HuH-7 (cell line): ENCODE results near the gene CYP11A1.
"Not testable (repeated sequence)": the region's sequence is repeated elsewhere in the genome, so short reads cannot be mapped to it uniquely, and the experiment has no call there.

Source experiments
- DNase-seq: peaks from one replicate; pipeline ENCODE4 v3.0.0; 2011; ENCODE audit warnings: low spot score

Gene CYP11A1

DNA sequence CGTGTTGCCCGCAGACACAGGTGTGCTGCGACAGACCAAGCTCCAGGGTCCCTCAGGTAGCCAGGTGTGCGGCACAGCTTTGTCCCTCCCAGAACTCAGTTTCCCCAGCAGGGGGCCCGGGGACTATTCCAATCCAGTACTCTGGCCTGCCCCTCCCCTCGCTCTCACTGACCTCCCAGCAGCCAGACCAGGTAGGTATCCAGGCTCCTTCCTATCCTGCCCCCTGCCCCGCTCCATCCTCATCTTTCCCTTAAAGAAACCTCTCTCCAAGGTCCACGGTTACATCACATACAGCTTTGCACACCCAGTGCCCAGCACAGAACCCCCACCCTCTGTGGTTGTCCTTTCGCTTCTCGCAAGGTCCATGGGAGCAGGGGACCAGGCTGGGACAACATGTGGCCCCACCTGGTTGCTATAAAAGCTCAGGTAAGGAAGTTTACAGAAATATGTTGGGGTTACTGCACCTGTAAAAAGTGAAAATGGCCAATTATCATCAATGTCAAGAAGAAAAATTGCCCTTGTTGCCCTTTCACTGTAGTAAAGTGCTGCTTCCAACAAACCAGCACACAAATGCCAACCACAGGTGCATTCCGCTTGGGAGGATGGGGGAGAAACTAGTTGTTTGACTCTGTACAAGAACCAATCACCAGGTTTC is 7.3 kb upstream of the CYP11A1 start:
- peak; percentile 34 for DNase-seq

DNA sequence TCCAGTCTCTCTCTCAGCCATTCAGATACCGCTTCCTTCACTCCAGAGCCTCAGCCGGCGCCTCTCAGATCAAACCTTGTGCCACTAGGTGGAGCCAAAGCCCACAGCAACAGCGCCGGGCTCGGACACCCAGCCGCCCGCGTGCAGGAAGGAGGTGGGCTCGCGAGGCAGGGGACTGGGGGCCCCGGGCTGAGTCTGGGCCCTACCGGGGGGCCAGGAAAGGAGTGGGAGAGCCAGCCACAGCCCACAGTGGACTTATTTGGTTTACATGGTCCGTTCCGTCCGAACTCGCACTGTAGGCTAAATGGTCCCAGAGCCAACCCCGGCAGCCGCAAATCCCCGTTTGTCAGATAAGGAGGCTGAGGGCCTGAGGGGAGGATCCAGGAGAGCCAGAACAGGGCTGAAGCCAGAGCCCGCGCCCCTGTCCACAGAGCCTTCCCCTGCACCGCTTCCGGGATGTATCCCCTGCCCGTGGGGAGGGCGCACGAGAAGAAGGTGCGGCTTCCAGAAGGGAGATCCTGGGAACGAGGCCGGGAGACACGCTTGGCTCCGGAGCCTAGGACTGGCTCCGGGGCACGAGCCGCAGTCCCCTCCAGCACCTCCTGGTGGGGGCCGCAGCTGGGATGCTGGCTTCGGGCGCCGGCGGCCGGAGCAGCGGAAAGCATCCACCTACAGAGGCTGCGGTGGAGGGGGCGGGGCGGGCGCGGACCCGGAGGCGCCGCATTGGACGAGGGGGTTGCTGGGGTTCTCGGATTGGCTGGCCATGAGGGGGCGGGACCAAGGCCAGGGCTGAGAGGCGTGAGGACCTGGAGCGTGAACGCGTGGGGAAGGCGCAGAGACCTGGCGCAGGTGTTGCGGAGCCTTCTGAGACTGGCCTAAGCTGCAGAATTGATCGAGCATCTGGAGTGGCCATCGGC is 6.5 kb upstream of the CYP11A1 start:
- DNase-seq = peak; percentile 99

DNA sequence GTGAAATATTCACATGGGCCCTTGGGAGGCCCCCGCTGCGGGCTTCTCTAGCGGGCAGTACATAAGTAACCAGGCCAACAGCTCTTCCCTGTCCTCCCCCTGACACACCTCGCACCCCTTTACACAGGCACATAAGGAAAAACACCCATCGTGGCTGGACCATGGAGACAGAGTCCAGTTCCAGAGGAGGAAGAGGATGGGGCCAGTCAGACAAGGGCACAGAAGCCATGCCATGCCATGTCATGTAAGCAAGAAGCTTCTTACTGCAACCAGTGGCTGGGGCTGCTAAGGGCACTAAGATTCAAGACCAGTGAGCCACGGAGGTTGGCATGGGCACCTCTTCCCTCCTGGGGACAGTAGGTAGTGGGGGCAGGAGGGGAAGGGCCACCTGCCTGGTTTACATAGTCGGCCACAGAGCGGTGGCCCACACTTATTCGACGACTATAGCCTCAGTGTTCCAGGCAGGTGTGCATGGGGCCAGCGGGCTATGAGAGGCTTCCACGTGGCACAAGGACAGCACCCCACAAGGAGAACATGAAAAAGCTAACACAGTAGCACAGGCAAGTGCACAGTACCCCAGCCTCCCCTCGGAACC is 5.7 kb upstream of the CYP11A1 start:
- DNase-seq = peak; percentile 4

DNA sequence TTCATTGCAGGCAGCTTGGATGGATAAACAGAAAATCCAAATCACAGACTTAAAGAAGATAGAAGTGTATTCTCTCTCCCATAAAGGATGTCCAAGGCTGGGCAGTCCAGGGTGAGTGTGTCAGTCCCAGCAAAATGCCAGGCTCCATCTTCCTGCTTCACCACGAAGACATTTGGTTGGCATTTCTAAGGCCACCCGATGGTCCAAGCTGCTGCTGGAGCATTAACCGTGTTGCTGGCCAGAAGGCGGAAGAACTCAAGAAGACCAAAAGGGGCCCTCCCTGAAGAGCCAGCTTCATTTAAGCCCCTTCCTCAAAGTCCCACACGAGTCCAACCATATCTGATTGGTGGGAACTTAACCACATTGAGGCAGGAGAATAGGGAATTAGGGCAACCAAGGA is 3.0 kb upstream of the CYP11A1 start:
- no peak for DNase-seq

DNA sequence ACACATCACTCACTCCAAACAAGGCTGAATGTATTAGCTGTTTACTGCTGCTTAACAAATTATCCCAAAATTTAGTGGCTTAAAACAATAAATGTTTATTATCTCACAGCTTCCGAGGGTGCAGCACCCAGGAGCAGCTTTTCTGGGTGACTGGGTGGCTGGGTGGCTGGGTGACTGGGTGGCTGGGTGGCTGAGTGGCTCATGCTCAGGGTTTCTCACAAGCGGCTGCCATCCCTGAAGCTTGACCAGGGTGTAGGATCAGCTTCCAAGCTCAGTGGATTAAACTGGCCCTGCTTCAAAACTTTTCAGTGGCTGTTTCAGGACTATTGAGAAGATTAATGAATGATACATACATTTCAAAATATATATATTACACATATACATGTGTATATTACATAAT is 2.3 kb upstream of the CYP11A1 start:
- no peak for DNase-seq

DNA sequence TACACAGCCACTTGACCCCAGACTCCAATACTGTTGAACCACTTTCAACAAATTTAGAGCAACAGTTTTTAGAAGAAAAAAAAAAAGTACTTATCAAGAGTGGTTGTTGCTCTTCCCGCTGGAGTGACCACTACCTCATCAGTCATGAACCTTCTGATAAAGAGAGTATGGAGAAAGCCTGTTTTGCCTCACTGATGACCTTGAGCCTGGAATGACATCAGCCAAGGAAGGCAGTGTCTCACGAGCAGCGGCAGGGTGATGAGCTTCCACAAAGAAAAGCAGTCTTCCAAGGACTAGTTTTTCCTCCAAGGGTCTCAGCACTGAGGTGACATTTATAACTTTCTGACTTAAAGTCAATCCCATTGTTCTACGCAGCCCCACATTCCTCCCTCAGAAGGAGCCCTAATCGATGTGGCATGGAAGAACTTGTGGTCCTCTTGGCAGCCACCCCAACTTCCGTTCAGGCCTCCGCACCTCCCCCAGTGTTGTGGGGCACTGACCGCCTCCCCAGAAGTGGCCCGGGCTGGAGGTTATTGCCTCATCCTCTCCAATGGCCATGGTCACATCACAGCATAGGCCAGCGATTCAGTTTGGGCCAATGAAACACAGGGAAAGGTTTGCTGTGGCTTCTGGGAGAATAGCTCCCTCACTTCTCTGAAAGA is 1.8 kb upstream of the CYP11A1 start:
- DNase-seq = no peak

DNA sequence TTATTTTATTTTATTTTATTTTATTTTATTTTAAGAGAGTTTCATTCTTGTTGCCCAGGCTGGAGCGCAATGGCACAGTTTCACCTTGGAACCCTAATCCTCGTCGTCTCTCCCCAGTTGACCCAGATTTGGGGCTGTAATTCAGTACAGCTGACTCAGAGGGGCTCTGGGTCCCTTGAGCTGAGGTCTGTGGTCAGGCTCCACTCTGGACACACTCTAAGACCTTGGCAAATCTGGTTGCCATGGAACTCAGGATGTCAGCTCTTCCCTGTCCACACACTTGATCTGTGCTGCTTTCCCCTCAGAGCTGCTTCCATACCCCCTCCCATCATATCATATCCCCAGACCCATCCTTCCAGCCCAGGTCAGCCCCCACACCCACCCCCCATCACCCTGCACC is 675 bp upstream of the CYP11A1 start:
- no peak for DNase-seq

DNA sequence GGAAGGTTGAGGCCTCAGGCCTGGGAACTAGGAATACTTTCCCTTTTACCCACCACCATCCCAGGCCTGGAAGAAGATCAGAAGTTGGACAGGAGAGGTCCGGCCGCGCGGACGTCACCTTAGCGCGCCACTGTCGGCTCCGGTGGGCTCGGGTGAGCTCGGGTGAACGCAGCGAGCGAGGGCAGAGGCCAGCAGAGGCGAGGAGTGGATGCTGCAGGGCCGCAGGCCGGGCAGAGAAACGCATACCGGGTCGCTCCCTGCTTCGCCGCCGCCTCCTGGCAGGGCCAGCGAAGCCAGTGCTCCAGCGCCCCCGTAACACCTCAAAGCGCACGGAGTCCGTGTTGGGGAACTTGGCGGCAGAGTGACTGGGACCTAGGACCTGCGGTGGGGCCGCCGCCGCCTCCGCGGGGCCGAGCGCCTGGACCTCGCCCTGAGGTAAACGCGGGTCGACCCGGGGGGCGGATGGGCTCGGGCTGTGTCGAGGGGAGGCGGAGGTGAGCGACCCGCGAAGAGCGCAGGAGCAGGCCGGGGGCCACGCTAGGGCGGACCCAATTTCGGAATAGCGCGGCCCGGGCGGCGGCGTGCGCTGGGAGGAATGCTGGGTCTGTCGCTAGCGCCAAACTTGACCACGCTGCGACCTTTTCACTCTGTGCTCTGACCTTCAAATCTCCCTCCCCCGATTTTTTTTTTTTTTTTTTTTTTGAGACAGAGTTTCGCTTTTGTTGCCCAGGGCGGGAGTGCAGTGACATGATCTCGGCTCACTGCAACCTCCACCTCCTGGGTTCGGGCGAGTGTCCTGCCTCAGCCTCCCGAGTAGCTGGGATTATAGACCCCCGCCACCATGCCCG is 1.6 kb downstream of the CYP11A1 start:
- peak; percentile 58 for DNase-seq

DNA sequence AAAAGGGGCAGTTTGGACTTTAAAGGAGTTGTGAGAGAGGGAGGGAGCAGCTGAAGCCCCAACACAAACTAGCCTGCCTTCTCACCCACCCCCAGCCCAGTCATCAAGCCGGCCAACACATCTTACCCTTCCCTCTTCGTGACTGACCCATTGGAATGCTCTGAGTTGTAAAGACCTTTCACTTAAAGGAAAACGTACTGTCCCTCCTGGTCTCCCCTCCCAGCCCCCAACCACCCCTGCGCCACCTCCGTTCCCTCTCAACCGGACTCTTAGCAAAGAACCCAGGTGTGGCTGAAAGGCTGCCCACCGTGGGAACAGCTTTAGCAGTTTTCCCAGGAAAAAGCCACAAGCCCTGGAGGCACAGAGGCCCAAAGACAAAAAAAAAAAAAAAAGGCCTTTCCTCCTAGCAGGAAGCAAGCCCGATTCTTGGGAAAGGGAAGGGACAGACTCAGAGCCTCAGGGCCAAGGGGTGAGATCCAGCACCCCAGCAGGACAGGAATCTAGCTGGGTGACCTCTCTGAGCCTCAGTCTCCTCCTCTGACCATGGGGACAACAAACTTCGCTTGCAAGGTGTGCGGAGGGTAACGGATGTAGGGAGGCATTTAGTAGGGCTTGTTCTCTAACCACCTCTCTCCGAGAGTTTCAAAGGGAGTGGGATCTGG is 2.4 kb downstream of the CYP11A1 start:
- no peak for DNase-seq

DNA sequence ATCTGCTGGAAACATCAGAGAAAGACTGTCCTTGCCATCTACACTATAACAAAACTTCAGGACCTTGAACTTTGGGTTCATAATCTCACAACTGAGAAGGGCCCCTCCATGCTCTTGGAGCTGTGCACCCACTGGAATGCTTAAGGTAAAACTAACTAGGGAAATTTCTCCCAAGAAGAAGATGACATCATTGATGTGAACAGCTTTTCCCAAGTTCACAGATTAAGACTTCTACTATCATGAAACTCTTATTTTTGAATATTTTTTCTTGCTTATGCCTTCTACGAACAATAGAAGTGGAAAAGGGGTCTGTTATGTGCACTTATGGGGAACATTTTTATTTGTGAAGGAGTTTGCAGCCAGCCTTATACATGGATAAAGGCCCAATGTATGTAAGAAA is 5.0 kb downstream of the CYP11A1 start:
- no peak for DNase-seq

DNA sequence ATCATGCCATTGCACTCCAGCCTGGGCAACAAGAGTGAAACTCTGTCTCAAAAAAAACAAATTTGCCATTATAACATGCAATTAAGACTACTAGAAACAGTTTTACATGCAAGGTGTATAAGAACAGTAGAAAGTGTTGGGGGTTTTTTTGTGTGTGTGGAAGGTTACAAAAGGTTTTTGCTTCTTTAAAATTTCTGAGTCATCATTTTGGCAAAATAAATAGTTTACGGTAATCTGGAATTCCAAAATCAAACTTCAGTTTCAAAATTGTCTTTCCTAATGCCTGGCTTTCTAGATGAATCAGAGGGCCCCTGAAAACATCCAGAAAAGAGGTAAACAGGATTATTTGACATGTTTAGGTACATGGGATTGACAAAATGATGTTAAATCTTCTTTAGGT is 6.6 kb downstream of the CYP11A1 start:
- not testable (repeated sequence) for DNase-seq

DNA sequence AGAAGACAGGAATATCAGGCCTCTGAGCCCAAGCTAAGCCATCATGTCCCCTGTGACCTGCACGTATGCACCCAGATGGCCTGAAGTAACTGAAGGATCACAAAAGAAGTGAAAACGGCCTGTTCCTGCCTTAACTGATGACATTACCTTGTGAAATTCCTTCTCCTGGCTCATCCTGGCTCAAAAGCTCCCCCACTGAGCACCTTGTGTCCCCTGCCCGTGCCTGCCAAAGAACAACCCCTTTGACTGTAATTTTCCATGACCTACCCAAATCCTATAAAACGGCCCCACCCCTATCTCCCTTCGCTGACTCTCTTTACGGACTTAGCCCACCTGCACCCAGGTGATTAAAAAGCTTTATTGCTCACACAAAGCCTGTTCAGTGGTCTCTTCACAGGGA is 8.1 kb downstream of the CYP11A1 start:
- DNase-seq = not testable (repeated sequence)

DNA sequence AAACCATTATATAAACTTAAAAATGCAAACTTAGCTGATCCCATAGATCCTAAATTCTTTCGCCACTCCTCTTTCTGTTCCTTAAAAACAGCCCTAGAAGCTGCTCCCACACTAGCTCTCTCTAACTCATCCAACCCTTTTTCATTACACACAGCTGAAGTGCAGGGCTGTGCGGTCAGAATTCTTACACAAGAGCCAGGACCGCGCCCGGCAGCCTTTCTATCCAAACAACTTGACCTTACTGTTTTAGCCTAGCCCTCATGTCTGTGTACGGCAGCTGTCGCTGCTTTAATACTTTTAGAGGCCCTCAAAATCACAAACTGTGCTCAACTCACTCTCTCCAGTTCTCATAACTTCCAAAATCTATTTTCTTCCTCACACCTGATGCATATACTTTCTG is 9.9 kb downstream of the CYP11A1 start:
- DNase-seq = not testable (repeated sequence)

DNA sequence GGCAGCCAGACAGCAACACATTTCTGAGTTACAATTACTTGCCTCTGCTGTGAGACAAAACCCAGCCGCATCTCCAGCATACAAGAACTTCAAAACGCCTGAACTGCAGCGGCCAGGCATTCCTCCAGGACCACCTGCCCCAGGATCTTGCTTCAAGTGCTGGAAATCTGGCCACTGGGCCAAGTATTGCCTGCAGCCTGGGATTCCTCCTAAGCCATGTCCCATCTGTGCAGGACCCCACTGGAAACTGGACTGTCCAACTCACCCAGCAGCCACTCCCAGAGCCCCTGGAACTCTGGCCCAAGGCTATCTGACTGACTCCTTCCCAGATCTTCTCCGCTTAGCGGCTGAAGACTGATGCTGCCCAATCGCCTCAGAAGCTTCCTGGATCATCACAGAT is 11.4 kb downstream of the CYP11A1 start:
- DNase-seq = not testable (repeated sequence)

DNA sequence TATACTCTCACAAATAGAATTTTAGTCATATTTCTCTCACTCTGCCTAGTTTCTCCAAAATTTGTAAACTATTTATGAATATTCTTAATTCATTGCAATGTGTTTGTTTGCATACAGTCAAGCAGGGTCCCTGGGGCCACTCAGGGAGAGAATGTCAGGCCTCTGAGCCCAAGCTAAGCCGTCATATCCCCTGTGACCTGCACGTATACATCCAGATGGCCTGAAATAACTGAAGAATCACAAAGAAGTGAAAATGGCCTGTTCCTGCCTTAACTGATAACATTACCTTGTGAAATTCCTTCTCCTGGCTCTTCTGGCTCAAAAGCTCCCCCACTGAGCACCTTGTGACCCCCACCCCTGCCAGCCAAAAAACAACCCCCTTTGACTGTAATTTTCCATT is 13.5 kb downstream of the CYP11A1 start:
- not testable (repeated sequence) for DNase-seq

DNA sequence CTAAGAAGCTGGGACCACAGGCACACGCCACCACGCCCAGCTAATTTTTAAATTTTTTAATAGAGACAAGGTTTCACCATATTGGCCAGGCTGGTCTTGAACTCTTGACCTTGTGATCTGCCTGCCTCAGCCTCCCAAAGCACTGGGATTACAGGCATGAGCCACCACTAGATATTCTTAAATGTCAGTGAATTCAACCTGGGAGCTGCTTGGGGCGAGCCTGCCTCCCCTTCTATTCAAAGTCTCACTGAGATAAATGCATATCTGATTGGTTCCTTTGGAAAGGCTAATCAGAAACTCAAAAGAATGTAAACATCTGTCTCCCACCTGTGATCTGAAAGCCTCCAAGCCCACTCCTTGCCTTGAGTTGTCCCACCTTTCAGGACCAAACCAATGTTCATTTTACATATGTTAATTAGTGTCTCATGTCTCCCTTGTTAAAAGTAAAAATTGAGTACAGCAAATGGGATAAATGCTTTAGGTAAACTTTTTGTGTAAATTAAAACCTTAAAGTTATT is 15.0 kb downstream of the CYP11A1 start:
- DNase-seq = no peak

DNA sequence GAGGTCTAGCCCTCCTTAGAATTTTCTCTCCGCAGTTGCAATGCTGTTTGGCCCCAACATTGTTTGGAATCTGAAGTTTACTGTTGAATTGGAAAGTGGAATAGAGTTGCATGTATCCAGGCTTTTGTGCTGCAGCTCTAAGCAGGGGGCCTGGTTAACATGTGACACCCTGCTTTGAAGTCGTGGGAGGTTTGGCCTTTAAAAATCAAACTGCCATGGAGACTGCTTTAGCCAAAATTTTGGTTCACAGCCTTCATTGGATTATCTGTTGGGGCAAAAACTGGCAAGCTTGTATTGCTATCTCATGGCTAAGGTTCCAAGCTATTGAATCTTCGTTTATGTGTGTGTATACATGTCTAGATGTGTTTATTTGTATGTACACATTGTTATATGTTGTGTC is 15.8 kb downstream of the CYP11A1 start:
- DNase-seq = no peak

DNA sequence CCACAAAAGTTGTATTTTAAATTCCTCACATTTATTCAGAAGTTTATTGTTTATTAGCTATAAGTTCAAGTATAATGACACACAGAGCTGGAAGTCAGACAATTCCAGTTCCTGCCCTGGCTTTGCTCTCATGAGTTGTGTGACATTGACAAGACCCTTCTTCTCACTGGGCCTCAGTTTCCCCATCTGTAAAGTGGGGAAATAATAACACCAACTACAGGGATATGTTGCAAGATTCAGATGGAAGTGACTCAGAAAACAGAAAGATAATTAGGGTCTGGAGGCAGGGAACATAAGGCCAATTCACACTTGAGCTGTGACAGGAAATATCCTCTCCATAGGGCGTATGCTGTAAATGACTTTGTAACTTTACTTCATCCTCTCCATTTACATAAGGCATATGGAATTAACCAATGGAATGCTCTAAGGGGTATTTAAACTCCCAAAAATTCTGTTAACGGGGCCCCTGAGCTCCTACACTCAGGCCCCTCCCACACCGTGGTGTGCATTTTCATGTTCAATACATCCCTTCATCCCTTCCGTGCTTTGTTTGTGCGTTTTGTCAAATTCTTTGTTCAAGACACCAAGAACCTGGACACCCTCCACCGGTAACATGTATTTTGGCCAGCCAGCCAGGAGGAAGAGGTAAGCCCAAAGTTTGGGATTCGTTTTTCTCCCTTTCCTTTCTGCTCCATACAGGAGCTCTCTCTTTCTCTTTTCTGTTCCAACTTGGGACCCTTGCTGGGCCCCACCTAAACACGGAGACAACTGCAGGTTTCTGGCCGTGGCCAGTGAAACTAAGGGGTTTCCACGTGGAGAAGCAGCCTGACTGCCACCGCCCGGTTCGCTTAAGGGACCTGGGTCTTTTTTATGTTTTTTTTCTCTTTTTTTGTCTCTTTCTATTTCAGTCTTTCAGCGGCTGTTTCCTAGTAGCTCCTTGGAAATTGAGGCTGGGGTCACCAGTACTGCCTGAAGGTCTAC is 16.9 kb downstream of the CYP11A1 start:
- DNase-seq = no peak

DNA sequence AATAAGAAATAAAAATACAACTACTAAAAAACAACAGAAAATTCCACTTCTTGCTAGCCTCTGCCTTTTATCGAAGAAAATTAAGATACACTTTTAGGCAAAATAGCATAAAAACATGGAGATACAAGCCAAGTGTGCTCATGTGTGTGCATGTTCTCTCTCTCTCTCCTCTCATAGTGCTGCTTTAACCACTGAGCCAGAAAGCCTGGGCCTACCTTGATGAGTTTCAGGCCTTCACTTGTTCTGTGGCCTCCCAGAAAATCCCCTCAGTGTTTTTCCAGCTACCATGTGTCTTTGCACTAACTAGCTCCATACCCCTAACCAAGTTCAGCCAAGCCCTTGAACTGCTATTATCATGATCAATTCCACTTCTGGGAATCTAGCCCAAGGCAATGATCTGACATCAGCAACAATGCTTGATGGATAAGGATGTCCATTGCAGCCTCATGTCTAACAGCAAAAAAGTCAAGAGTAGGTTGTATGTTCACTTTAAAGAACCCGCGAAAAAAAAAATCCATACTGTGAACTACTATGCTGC is 18.1 kb downstream of the CYP11A1 start:
- DNase-seq = no peak
